Thoracic aorta (tissue), 2 donors: ENCODE data around the gene TSPAN17. TPM values are rescaled to one million over a fixed set of nuclear protein-coding genes. Genes with fewer than 3 reads are reported as not detected.
A peak's percentile ranks its signal among the peaks of the same experiment; 100 is the strongest.

Experiments used
- ATAC-seq: fragments of 150-250 bp; one replicate; pipeline ENCODE4 v1.8.0; 2017; ENCODE audit warnings: low read depth; ENCODE audit not compliant: insufficient number of reproducible peaks, low FRiP score
- DNase-seq: peaks from one replicate; pipeline ENCODE4 v3.0.0-alpha.2; 2020; ENCODE audit warnings: low spot score
- H3K27ac ChIP-seq, 2 donors: fragments of 200-600 bp; sonication (generic); 1 replicate in 1 of 2; 2 replicates in 1 of 2; pipeline ENCODE4 v1.5.1; 2016; ENCODE audit warnings: mild to moderate bottlenecking in 2 of 2, moderate library complexity in 2 of 2
- H3K27me3 ChIP-seq: fragments of 200-600 bp; sonication (generic); replicated peaks from 2 replicates; pipeline ENCODE4 v1.6.0; 2016; ENCODE audit warnings: mild to moderate bottlenecking; ENCODE audit not compliant: insufficient read depth
- H3K36me3 ChIP-seq: fragments of 200-600 bp; sonication (generic); one replicate; pipeline ENCODE4 v1.5.1; 2016
- H3K4me1 ChIP-seq, 2 donors: fragments of 200-600 bp; sonication (generic); 1 replicate in 1 of 2; 2 replicates in 1 of 2; pipeline versions ENCODE4 v1.5.1 to v1.6.0; 2016; ENCODE audit warnings: low read depth in 2 of 2, mild to moderate bottlenecking in 1 of 2; ENCODE audit not compliant: control insufficient read depth in 1 of 2
- H3K4me3 ChIP-seq: fragments of 200-600 bp; sonication (generic); 2 replicates; pipeline ENCODE4 v1.5.1; 2016; ENCODE audit warnings: mild to moderate bottlenecking
- H3K9me3 ChIP-seq: fragments of 200-600 bp; sonication (generic); 2 replicates; pipeline ENCODE4 v1.5.1; 2016
- CTCF ChIP-seq: fragments of 200-600 bp; sonication (generic); IDR thresholded peaks from one replicate; pipeline ENCODE4 v1.5.1; 2019; ENCODE audit warnings: antibody characterized with exemption
- total RNA-seq, 2 donors: library from RNA; depleted of rRNA; stranded (reverse); fragments of >200 nt; gene quantifications; one replicate each; pipeline versions ENCODE4 v1.1.0 to v1.2.3, GENCODE V29; 2016

Gene TSPAN17
- total RNA-seq, 2 donors from 2014 or later, result 20.6 to 25.0 TPM

- DNase-seq (no peak), ATAC-seq (peak; percentile 65)
- Histone ChIP-seq H3K4me1 (peaks cover 0 to 9% of the 10 kb centered on the region in 2 donors), H3K36me3 (peaks cover 16% of the 10 kb centered on the region), H3K9me3 (no peaks in the 10 kb centered on the region), H3K27me3 (no peaks in the 10 kb centered on the region), H3K27ac (no peak overlapping the region), H3K4me3 (no peak overlapping the region)
- TF ChIP-seq CTCF, result peak; percentile 81
These were observed 10.8 kb downstream of the TSPAN17 start for GRCh38 chr5:176658007-176658599.

GRCh38 chr5:176658817-176659511, 11.7 kb downstream of the TSPAN17 start:
- Histone ChIP-seq H3K27me3 (no peaks in the 10 kb centered on the region), H3K4me3 (peak overlapping the region; percentile 9)
- no peak for ATAC-seq

GRCh38 chr5:176659512-176659839, 12.2 kb downstream of the TSPAN17 start:
- no peak overlapping the region for H3K4me3 ChIP-seq
- DNase-seq, result no peak
- H3K4me1 ChIP-seq, result peaks cover 0 to 9% of the 10 kb centered on the region in 2 donors
- TF ChIP-seq CTCF, result no peak
- peaks cover 9% of the 10 kb centered on the region for H3K36me3 ChIP-seq
- no peak for ATAC-seq
- no peaks in the 10 kb centered on the region for H3K9me3 ChIP-seq
- H3K27ac ChIP-seq, result no peak overlapping the region
- H3K27me3 ChIP-seq, result no peaks in the 10 kb centered on the region

More at GRCh38 chr5:176658817-176659511, 11.7 kb downstream of the TSPAN17 start:
- peaks cover 9% of the 10 kb centered on the region for H3K36me3 ChIP-seq
- no peaks in the 10 kb centered on the region for H3K9me3 ChIP-seq
- no peak for TF ChIP-seq CTCF
- peaks cover 0 to 9% of the 10 kb centered on the region in 2 donors for H3K4me1 ChIP-seq
- DNase-seq, result no peak
- H3K27ac ChIP-seq, result no peak overlapping the region

GRCh38 chr5:176659860-176660461, 12.7 kb downstream of the TSPAN17 start:
- Histone ChIP-seq H3K27ac (no peak overlapping the region), H3K9me3 (no peaks in the 10 kb centered on the region), H3K27me3 (no peaks in the 10 kb centered on the region), H3K4me1 (peaks cover 0 to 9% of the 10 kb centered on the region in 2 donors), H3K36me3 (peaks cover 9% of the 10 kb centered on the region), H3K4me3 (no peak overlapping the region)
- DNase-seq, result no peak
- ATAC-seq, result no peak
- no peak for TF ChIP-seq CTCF

GRCh38 chr5:176660530-176660859, 13.2 kb downstream of the TSPAN17 start:
- H3K9me3 ChIP-seq, result no peaks in the 10 kb centered on the region
- no peak overlapping the region for H3K27ac ChIP-seq
- no peaks in the 10 kb centered on the region for H3K27me3 ChIP-seq
- TF ChIP-seq CTCF, result no peak
- peaks cover 0 to 9% of the 10 kb centered on the region in 2 donors for H3K4me1 ChIP-seq
- no peak for DNase-seq
- H3K36me3 ChIP-seq, result peaks cover 9% of the 10 kb centered on the region
- no peak overlapping the region for H3K4me3 ChIP-seq
- ATAC-seq, result no peak
